ENCODE data around the gene CCS.
A peak's percentile ranks its signal among the peaks of the same experiment; 100 is the strongest.
"Not testable (repeated sequence)": the region's sequence is repeated elsewhere in the genome, so short reads cannot be mapped to it uniquely, and the experiment has no call there.

CCS gene

DNA sequence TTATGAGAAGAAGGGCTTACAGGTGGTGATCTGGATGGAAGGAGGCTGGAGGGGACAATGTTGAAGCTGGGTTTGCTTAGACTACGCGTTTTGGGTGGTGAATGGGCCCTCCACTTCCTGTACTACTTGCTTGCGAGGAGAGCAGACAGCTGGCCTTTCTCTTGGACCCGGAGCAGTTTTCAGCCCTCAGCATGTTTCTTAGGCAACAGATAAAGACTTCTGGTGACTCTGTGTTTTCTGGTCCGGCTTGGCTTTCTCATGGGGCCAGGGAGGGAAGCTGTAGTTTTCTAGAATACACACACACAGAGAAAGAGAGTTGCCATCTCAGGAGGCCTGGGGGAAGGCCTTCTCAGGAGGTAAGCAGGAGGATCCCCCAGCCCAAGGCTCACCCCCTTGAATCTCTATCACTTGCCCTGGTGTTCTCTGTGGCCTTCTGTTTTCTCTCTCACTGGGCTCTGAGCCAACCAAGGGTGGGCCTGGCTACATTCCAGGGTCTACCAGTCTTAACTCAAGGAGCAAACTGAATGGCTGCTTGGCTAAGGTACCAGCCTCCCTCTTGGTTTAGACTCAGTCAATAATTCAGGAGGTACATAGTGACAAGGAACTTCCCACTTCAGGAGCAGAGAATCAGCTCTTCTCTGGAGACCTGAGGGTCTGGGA is 2.4 kb downstream of the CCS start:
- no peak for DNase-seq

DNA sequence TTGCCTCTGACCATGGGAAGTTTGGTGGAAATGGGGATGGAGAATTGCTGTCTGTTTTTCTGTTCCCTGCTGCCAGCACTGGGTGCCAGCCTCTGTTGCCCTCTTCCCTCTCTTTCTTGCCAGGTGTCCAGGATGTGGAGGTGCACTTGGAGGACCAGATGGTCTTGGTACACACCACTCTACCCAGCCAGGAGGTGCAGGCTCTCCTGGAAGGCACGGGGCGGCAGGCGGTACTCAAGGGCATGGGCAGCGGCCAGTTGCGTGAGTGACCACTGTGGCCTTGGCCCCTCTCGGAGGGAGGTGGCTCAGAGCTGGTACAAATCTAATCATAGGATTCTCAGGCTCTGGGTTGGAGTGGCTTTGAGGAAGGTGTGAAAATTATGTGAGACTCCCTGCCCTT is 6.0 kb downstream of the CCS start:
- DNase-seq: no peak

- no peak for DNase-seq
Measured at GRCh38 chr11:66600219-66600618, 7.2 kb downstream of the CCS start.

DNA sequence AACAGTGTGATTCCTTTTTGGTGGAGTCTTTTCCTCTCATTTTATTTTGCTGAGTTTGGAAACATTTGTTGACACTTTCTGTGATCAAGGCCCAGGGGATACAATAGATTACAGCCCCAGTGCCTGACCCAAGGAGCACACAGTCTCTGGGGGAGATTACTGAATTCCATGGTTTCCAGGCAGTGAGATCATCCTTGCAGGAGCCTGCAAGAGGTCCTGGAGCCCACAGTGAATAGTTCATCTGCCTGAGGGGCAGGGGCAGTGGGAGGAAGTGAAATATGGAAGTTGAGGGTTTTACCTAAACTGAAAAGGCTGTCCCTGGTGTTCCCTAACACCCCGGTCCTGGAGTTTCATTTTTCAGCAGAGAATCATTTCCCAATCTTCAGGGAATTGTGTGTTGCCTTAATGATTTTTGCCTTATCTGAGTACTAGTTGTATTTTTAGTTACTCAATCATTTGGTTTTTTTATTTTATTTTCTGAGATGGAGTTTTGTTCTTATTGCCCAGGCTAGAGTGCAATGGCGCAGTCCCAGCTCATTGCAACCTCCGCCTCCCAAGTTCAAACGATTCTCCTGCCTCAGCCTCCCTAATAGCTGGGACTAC is 7.7 kb downstream of the CCS start:
- DNase-seq: no peak

DNA sequence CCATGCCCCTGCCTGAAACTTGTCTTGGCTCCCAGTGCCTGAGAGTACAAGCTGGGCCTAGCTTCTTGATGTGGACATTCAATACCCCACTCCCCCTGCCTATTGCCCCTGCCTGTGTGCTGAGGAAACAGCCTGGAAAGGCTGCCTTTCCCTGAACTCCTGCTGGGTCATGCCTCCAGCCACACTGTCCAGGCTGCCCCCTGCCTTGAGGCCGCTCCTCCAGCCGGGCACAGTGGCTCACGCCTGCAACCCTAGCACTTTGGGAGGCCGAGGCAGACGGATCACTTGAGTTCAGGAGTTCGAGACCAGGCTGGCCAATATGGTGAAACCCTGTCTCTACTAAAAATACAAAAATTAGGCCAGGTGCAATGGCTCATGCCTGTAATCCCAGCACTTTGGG is 10.1 kb downstream of the CCS start:
- no peak for DNase-seq

GRCh38 chr11:66604155-66604554 is 11.2 kb downstream of the CCS start:
- no peak for DNase-seq

- not testable (repeated sequence) for DNase-seq
Measured at GRCh38 chr11:66606608-66607007, 13.6 kb downstream of the CCS start.

DNA sequence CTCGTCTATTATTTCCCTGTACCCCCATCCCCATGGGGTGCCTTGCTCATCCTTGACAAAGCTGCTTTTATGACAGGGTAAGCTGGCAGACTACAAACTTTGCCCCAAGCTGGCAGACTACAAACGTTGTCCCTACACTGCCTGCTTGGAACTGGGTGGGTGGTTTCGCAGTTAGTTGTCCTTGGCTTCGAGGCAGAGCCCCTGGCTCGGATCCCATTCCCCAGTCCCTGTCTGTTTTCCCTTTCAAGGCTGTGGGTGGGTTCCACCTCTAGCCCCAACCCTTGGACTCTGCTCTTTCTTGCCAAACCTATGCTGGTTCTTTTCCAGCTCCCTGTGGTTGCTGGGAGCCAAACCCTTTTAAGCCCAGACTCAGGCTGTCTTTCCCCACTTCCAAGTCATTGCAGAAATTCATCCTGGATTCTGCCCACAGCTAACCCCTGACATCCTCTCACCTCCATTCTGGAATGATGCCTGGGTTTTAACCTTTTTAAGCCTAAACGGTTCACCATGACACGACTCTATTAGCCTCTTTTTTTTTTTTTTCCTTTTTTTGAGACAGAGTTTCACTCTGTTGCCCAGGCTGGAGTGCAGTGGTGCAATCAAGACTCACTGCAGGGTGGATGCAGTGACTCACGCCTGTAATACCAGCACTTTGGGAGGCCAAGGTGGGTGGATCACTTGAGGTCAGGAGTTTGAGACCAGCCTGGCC is 14.3 kb downstream of the CCS start:
- peak; percentile 40 for DNase-seq

DNA sequence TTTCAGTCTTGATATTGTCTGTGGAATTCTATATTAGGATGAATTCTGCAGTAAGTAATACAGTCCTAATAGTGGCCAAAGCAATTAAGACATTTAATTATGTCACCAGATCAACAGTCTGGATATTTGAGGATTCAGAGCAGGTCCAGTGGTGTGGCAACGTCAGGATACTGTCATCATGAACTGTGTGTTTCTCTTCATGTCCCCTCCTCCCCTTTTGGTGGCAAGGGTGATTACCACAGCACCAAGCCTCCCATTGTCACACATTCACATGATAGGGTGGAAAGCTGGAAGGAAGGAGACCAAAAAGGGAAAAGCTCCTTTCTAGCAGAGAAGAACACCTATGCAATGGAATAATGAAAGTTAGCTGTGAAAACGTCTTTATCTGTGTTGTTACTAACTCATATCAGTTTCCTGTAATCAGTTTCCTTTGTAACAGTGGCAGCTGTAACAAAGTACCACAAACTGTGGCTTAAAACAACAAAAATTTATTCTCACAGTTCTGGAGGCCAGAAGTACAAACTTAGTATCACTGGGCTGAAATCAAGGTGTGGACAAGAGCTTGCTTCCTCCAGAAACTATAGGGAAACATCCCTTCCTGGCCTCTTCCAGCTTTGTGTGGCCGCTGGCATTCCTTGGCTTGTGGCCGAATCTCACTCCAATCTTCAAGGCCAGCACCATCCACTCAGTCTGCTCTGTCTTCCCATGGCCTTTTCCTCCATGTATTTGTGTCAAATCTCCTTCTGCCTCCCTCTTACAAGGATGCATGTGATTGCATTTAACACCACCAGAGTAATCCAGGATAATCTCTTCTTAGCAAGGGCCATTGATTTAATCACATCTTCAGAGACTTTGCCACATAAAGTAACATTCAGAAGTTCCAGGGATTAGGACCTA is 17.0 kb downstream of the CCS start:
- DNase-seq: no peak

DNA sequence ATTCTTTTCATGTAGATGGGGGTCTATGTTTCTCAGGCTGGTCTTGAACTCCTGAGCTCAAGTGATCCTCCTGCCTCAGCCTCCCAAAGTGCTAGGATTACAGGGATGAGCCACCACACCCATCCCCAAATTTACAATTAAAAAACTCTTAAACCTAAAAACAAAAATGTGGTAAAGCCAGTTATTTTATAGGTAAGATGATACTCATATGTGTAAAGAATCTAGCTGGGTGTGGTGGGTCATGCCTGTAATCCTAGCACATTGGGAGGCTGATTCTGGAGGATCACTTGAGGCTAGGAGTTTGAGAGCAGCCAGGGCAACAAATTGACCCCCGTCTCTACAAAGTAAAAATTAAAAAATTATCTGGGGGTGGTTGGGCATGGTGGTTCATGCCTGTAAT is 19.5 kb downstream of the CCS start:
- DNase-seq: no peak

- DNase-seq: no peak
Measured at GRCh38 chr11:66614073-66614472, 21.1 kb downstream of the CCS start.

DNA sequence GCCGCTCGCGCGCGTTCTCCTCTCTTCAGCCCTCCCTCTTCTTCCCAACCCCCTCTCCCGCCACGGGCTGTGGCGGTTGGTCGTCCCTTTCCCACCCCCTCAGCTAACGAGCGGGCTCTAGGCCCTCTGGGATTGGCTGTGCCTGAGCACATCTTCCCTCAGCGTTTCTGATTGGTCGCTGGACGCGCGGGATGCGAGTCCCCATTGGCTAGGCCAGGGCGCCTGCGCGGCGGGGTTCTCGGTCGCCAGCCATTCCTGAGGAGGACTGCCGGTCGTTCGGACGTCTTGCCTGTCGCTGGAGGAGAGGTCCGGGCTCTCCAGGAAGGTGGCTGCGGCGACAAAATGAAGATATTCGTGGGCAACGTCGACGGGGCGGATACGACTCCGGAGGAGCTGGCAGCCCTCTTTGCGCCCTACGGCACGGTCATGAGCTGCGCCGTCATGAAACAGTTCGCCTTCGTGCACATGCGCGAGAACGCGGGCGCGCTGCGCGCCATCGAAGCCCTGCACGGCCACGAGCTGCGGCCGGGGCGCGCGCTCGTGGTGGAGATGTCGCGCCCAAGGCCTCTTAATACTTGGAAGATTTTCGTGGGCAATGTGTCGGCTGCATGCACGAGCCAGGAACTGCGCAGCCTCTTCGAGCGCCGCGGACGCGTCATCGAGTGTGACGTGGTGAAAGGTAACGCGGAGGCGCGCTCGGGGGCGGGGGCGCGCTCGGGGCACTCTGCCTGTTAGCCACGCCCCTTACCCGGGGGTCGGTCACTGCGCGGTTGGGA is 23.6 kb downstream of the CCS start, which contains the start of gene RBM14:
TSS of gene RBM14 (plus strand) at position 252 of the 776 bp plus-strand sequence. CDS start at position 343, 91 bp downstream.
- peak; percentile 100 for DNase-seq

- no peak for DNase-seq
Measured at GRCh38 chr11:66617155-66617834, 24.3 kb downstream of the CCS start.

- peak; percentile 22 for DNase-seq
Measured at GRCh38 chr11:66619080-66619554, 26.1 kb downstream of the CCS start.

DNA sequence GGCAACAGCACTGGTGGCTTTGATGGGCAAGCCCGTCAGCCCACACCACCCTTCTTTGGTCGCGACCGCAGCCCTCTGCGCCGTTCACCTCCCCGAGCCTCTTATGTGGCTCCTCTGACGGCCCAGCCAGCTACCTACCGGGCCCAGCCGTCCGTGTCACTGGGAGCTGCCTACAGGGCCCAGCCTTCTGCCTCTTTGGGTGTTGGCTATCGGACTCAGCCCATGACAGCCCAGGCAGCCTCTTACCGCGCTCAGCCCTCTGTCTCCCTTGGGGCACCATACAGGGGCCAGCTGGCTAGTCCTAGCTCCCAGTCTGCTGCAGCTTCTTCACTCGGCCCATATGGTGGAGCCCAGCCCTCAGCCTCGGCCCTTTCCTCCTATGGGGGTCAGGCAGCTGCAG is 31.5 kb downstream of the CCS start:
- DNase-seq: no peak

GRCh38 chr11:66625041-66625751 is 32.2 kb downstream of the CCS start:
- no peak for DNase-seq

DNA sequence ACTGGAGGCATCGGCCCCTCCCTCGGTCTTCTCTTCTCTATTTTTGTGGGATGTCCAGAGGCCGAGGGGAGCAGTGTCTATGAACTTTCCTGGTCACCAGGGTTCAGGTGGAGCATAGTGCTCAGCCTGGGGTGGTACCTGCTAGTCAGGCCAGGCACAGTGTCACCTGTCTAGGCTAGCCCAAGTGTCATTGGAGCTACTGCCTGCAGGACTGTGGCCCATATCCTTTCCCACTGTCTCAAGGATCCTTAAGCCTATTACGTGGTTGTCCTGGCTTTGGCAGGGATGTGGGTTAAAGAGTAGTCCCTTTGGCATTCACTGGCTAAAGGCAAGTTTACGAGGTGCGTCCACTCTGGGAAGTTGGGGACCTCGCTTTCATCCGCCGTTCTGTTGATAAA is 32.8 kb downstream of the CCS start:
- no peak for DNase-seq

DNA sequence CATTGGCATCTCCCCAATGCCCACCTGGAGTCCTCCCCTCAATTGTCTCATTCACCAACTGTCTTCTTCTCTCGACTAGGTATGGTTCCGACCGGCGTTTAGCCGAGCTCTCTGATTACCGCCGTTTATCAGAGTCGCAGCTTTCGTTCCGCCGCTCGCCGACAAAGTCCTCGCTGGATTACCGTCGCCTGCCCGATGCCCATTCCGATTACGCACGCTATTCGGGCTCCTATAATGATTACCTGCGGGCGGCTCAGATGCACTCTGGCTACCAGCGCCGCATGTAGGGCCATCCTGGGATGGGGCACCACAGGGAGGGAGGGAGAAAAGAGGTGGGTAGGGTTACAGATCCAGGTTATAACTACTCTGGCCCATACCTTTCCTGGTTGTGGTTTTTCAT is 33.4 kb downstream of the CCS start:
- DNase-seq: no peak

GRCh38 chr11:66626926-66627325 is 33.9 kb downstream of the CCS start:
- no peak for DNase-seq

DNA sequence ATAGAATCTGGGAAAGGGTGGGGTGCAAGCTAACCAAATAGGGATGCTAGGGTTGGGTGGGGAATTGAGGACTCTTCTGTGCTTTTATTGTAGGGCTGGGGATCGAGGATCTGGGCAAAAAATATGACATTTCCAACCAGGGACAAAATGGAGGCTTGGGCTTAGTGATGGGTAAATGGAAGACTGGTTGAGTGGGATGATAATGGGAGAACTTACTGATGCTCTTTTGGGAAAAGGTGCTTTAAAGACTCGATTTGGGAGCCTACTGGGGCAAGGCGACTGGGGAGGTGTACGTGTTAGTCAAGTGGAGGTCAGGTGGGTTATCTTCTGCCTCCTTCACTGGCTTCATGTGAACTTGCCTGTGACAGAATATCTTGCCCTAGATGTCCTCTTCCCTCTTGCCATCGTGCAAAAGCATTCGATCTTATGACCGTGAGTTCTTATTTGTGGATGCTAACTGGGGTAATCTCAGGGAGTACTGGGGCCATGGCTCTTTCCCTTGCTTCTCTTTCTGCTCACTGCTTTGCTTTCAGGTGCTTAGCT is 35.1 kb downstream of the CCS start:
- no peak for DNase-seq

DNA sequence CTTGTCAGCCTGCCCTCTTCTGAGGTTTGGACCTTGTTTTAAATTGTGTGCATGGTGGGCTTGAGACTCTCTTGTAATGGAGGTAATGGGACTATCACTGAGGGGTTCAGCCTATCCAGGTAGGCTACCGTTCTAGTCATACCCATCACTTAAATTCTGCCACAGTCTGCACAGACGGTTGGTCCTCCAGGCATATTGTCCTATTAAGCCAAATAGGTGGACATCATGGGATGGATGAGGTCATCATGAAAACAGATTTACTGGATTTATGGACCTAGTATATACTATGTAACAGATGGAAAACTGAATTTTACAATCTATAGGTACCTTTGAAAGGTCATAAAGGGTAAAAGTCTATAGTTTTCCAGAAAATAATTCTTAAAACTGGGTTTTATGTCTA is 36.4 kb downstream of the CCS start:
- no peak for DNase-seq

Measured in NCI-H226 (cell line).